ENCODE data around the gene PRKACB.
"Not testable (repeated sequence)": the region's sequence is repeated elsewhere in the genome, so short reads cannot be mapped to it uniquely, and the experiment has no call there.

The PRKACB gene

GRCh38 chr1:84271441-84272151 lies 127.5 kb downstream of the PRKACB start:
- peak; percentile 22 for DNase-seq

GRCh38 chr1:84272401-84272800 lies 128.3 kb downstream of the PRKACB start:
- no peak for DNase-seq

- no peak for DNase-seq
Measured at GRCh38 chr1:84277343-84278059, 133.4 kb downstream of the PRKACB start.

- no peak for DNase-seq
Measured at GRCh38 chr1:84278905-84279304, 134.8 kb downstream of the PRKACB start.

GRCh38 chr1:84280912-84281311 lies 136.8 kb downstream of the PRKACB start:
- DNase-seq = no peak

- no peak for DNase-seq
Measured at GRCh38 chr1:84282780-84283333, 138.8 kb downstream of the PRKACB start.

- DNase-seq = no peak
Measured at GRCh38 chr1:84283381-84283780, 139.3 kb downstream of the PRKACB start.

GRCh38 chr1:84286071-84286470 lies 142.0 kb downstream of the PRKACB start:
- no peak for DNase-seq

GRCh38 chr1:84287389-84287788 lies 143.3 kb downstream of the PRKACB start:
- not testable (repeated sequence) for DNase-seq

All from CD4-positive, alpha-beta T cell treated with Interleukin-17A for 4 hours (primary cell).